ENCODE data around the gene NTHL1. TPM values are rescaled to one million over a fixed set of nuclear protein-coding genes. Genes with fewer than 3 reads are reported as not detected.

NTHL1 gene
- total and polyA plus RNA-seq, 5 donors from 2014 or later: 15.0 to 52.7 (median 32.7) TPM

GRCh38 chr16:1998360-1998835, 49.2 kb downstream of the NTHL1 start:
- Histone ChIP-seq H3K4me1 (ENCODE audit: control insufficient read depth, insufficient read depth, low read length, poor library complexity, severe bottlenecking) (no peaks in the 10 kb centered on the region), H3K36me3 (ENCODE audit: control insufficient read depth, insufficient read depth, low read length) (peaks cover 23% of the 10 kb centered on the region), H3K27me3 (ENCODE audit: control insufficient read depth, insufficient read depth, low read length) (no peaks in the 10 kb centered on the region), H3K9me3 (ENCODE audit: control insufficient read depth in 2 of 2, low read length in 2 of 2) (no peaks in the 10 kb centered on the region), H3K4me3 (ENCODE audit: low read depth, low read length) (no peak overlapping the region), H3K27ac (ENCODE audit: insufficient read depth, low read length, poor library complexity, severe bottlenecking) (no peak overlapping the region)
- ATAC-seq (ENCODE audit: low read depth in 2 of 2) (no peak), DNase-seq (no peak)
- H3K4me3 Mint-ChIP-seq: no peak overlapping the region
- peak overlapping the region in 1 of 3 donors; percentile 9 for H3K27ac Mint-ChIP-seq
- peaks cover 0 to 6% (median under 1%) of the 10 kb centered on the region in 4 donors for H3K4me1 Mint-ChIP-seq
- H3K36me3 Mint-ChIP-seq: peaks cover 9% of the 10 kb centered on the region
- H3K9me3 Mint-ChIP-seq: no peaks in the 10 kb centered on the region
- H3K27me3 Mint-ChIP-seq: peaks cover 5% of the 10 kb centered on the region

- peaks cover 9% of the 10 kb centered on the region for H3K36me3 Mint-ChIP-seq
- H3K4me1 Mint-ChIP-seq: peaks cover 0 to 6% (median under 1%) of the 10 kb centered on the region in 4 donors
- H3K27me3 ChIP-seq (ENCODE audit: control insufficient read depth, insufficient read depth, low read length): no peaks in the 10 kb centered on the region
- H3K9me3 Mint-ChIP-seq: no peaks in the 10 kb centered on the region
- no peak overlapping the region for H3K4me3 Mint-ChIP-seq
- no peak overlapping the region for H3K27ac ChIP-seq (ENCODE audit: insufficient read depth, low read length, poor library complexity, severe bottlenecking)
- DNase-seq: no peak
- peaks cover 23% of the 10 kb centered on the region for H3K36me3 ChIP-seq (ENCODE audit: control insufficient read depth, insufficient read depth, low read length)
- no peak overlapping the region for H3K4me3 ChIP-seq (ENCODE audit: low read depth, low read length)
- peaks cover 5% of the 10 kb centered on the region for H3K27me3 Mint-ChIP-seq
- ATAC-seq (ENCODE audit: low read depth in 2 of 2): no peak
- no peaks in the 10 kb centered on the region for H3K9me3 ChIP-seq (ENCODE audit: control insufficient read depth in 2 of 2, low read length in 2 of 2)
- no peaks in the 10 kb centered on the region for H3K4me1 ChIP-seq (ENCODE audit: control insufficient read depth, insufficient read depth, low read length, poor library complexity, severe bottlenecking)
- peak overlapping the region in 1 of 3 donors; percentile 80 for H3K27ac Mint-ChIP-seq
Observed at GRCh38 chr16:1997494-1998359, 49.9 kb downstream of the NTHL1 start.

- H3K27ac ChIP-seq (ENCODE audit: insufficient read depth, low read length, poor library complexity, severe bottlenecking): peak overlapping the region; percentile 18
- peak overlapping the region; percentile 52 to 87 (median 62) for H3K4me3 Mint-ChIP-seq
Observed at GRCh38 chr16:1993731-1994131, 53.9 kb downstream of the NTHL1 start.

GRCh38 chr16:1992704-1993317, 54.8 kb downstream of the NTHL1 start:
- Histone ChIP-seq H3K4me3 (ENCODE audit: low read depth, low read length) (no peak overlapping the region), H3K27me3 (ENCODE audit: control insufficient read depth, insufficient read depth, low read length) (peaks cover 6% of the 10 kb centered on the region), H3K4me1 (ENCODE audit: control insufficient read depth, insufficient read depth, low read length, poor library complexity, severe bottlenecking) (peaks cover 20% of the 10 kb centered on the region), H3K36me3 (ENCODE audit: control insufficient read depth, insufficient read depth, low read length) (no peaks in the 10 kb centered on the region), H3K9me3 (ENCODE audit: control insufficient read depth in 2 of 2, low read length in 2 of 2) (no peaks in the 10 kb centered on the region), H3K27ac (ENCODE audit: insufficient read depth, low read length, poor library complexity, severe bottlenecking) (peak overlapping the region; percentile 77)
- peak overlapping the region in 1 of 4 donors; percentile 15 for H3K4me3 Mint-ChIP-seq
- H3K27me3 Mint-ChIP-seq: peaks cover 16% of the 10 kb centered on the region
- H3K9me3 Mint-ChIP-seq: peaks cover 0 to 2% (median 0%) of the 10 kb centered on the region in 7 donors
- peaks cover 4% of the 10 kb centered on the region for H3K36me3 Mint-ChIP-seq
- no peak for ATAC-seq (ENCODE audit: low read depth in 2 of 2)
- peaks cover 0 to 29% (median 11%) of the 10 kb centered on the region in 4 donors for H3K4me1 Mint-ChIP-seq
- H3K27ac Mint-ChIP-seq: peak overlapping the region in 1 of 3 donors; percentile 47
- no peak for DNase-seq

More at GRCh38 chr16:1993731-1994131, 53.9 kb downstream of the NTHL1 start:
- Histone ChIP-seq H3K27me3 (ENCODE audit: control insufficient read depth, insufficient read depth, low read length) (peaks cover 3% of the 10 kb centered on the region), H3K4me3 (ENCODE audit: low read depth, low read length) (no peak overlapping the region), H3K4me1 (ENCODE audit: control insufficient read depth, insufficient read depth, low read length, poor library complexity, severe bottlenecking) (peaks cover 20% of the 10 kb centered on the region), H3K36me3 (ENCODE audit: control insufficient read depth, insufficient read depth, low read length) (peaks cover 2% of the 10 kb centered on the region), H3K9me3 (ENCODE audit: control insufficient read depth in 2 of 2, low read length in 2 of 2) (no peaks in the 10 kb centered on the region)
- peaks cover 0 to 26% (median 11%) of the 10 kb centered on the region in 4 donors for H3K4me1 Mint-ChIP-seq
- H3K27me3 Mint-ChIP-seq: peaks cover 11% of the 10 kb centered on the region
- peak overlapping the region; percentile 43 to 47 (median 47) for H3K27ac Mint-ChIP-seq
- ATAC-seq (ENCODE audit: low read depth in 2 of 2) (peak in 1 of 2 donors; percentile 4), DNase-seq (no peak)
- peaks cover 9% of the 10 kb centered on the region for H3K36me3 Mint-ChIP-seq
- H3K9me3 Mint-ChIP-seq: no peaks in the 10 kb centered on the region

- peaks cover 6% of the 10 kb centered on the region for H3K27me3 ChIP-seq (ENCODE audit: control insufficient read depth, insufficient read depth, low read length)
- Mint-ChIP-seq H3K36me3 (peaks cover under 1% of the 10 kb centered on the region), H3K27ac (peak overlapping the region; percentile 5 to 26 (median 25)), H3K4me1 (peaks cover 0 to 29% (median 10%) of the 10 kb centered on the region in 4 donors), H3K4me3 (peak overlapping the region; percentile 70 to 91 (median 82)), H3K9me3 (peaks cover 0 to 2% (median 0%) of the 10 kb centered on the region in 7 donors), H3K27me3 (peaks cover 17% of the 10 kb centered on the region)
- DNase-seq: peak; percentile 90 to 98 (median 92)
- H3K36me3 ChIP-seq (ENCODE audit: control insufficient read depth, insufficient read depth, low read length): no peaks in the 10 kb centered on the region
- H3K4me3 ChIP-seq (ENCODE audit: low read depth, low read length): no peak overlapping the region
- H3K4me1 ChIP-seq (ENCODE audit: control insufficient read depth, insufficient read depth, low read length, poor library complexity, severe bottlenecking): peaks cover 20% of the 10 kb centered on the region
- no peaks in the 10 kb centered on the region for H3K9me3 ChIP-seq (ENCODE audit: control insufficient read depth in 2 of 2, low read length in 2 of 2)
- peak overlapping the region; percentile 77 for H3K27ac ChIP-seq (ENCODE audit: insufficient read depth, low read length, poor library complexity, severe bottlenecking)
- ATAC-seq (ENCODE audit: low read depth in 2 of 2): peak; percentile 80 to 83
Observed at GRCh38 chr16:1991948-1992703, 55.5 kb downstream of the NTHL1 start.

GRCh38 chr16:1991588-1991947, 56.1 kb downstream of the NTHL1 start:
- DNase-seq (peak in 1 of 3 donors; percentile 22), ATAC-seq (ENCODE audit: low read depth in 2 of 2) (no peak)
- H3K27ac Mint-ChIP-seq: peak overlapping the region; percentile 26 to 90 (median 74)
- peak overlapping the region; percentile 80 to 91 (median 83) for H3K4me3 Mint-ChIP-seq
- peaks cover 0 to 29% (median 12%) of the 10 kb centered on the region in 4 donors for H3K4me1 Mint-ChIP-seq
- peaks cover 0 to 2% (median 0%) of the 10 kb centered on the region in 7 donors for H3K9me3 Mint-ChIP-seq
- no peaks in the 10 kb centered on the region for H3K9me3 ChIP-seq (ENCODE audit: control insufficient read depth in 2 of 2, low read length in 2 of 2)
- H3K36me3 Mint-ChIP-seq: no peaks in the 10 kb centered on the region
- peaks cover 6% of the 10 kb centered on the region for H3K27me3 ChIP-seq (ENCODE audit: control insufficient read depth, insufficient read depth, low read length)
- no peaks in the 10 kb centered on the region for H3K36me3 ChIP-seq (ENCODE audit: control insufficient read depth, insufficient read depth, low read length)
- H3K27me3 Mint-ChIP-seq: peaks cover 21% of the 10 kb centered on the region
- H3K4me3 ChIP-seq (ENCODE audit: low read depth, low read length): peak overlapping the region; percentile 61
- peak overlapping the region; percentile 77 for H3K27ac ChIP-seq (ENCODE audit: insufficient read depth, low read length, poor library complexity, severe bottlenecking)
- peaks cover 20% of the 10 kb centered on the region for H3K4me1 ChIP-seq (ENCODE audit: control insufficient read depth, insufficient read depth, low read length, poor library complexity, severe bottlenecking)

GRCh38 chr16:1991135-1991551, 56.5 kb downstream of the NTHL1 start:
- Mint-ChIP-seq H3K27me3 (peaks cover 22% of the 10 kb centered on the region), H3K4me3 (peak overlapping the region; percentile 80 to 91 (median 83)), H3K4me1 (peaks cover 0 to 29% (median 13%) of the 10 kb centered on the region in 4 donors), H3K36me3 (no peaks in the 10 kb centered on the region), H3K9me3 (peaks cover 0 to 2% (median 0%) of the 10 kb centered on the region in 7 donors), H3K27ac (peak overlapping the region; percentile 26 to 90 (median 74))
- peaks cover 6% of the 10 kb centered on the region for H3K27me3 ChIP-seq (ENCODE audit: control insufficient read depth, insufficient read depth, low read length)
- peak; percentile 35 to 56 (median 36) for DNase-seq
- peak overlapping the region; percentile 77 for H3K27ac ChIP-seq (ENCODE audit: insufficient read depth, low read length, poor library complexity, severe bottlenecking)
- H3K9me3 ChIP-seq (ENCODE audit: control insufficient read depth in 2 of 2, low read length in 2 of 2): no peaks in the 10 kb centered on the region
- no peaks in the 10 kb centered on the region for H3K36me3 ChIP-seq (ENCODE audit: control insufficient read depth, insufficient read depth, low read length)
- H3K4me1 ChIP-seq (ENCODE audit: control insufficient read depth, insufficient read depth, low read length, poor library complexity, severe bottlenecking): peaks cover 20% of the 10 kb centered on the region
- peak in 1 of 2 donors; percentile 17 for ATAC-seq (ENCODE audit: low read depth in 2 of 2)
- peak overlapping the region; percentile 61 for H3K4me3 ChIP-seq (ENCODE audit: low read depth, low read length)
